D721Med (cell line): ENCODE data around the gene NBPF1.
"Not testable (repeated sequence)": the region's sequence is repeated elsewhere in the genome, so short reads cannot be mapped to it uniquely, and the experiment has no call there.

Source experiments
- DNase-seq: peaks from one replicate; pipeline ENCODE4 v3.0.0; 2011; ENCODE audit warnings: low spot score; ENCODE audit not compliant: insufficient read length
- FAIRE-seq: peaks from 2 replicates; lab custom pipeline; 2011; peaks lifted over from hg19 to GRCh38; lab: Jason Lieb, UNC
- CTCF ChIP-seq: IDR thresholded peaks from 2 replicates; pipeline ENCODE4 v1.5.1; 2012; ENCODE audit warnings: mild to moderate bottlenecking, control low read depth; ENCODE audit not compliant: insufficient read depth; ENCODE audit errors: missing control alignments

The NBPF1 gene

GRCh38 chr1:16621300-16621658 is 7.9 kb upstream of the NBPF1 start:
- FAIRE-seq (no peak), DNase-seq (no peak)
- TF ChIP-seq CTCF, result no peak

- DNase-seq, FAIRE-seq: not testable (repeated sequence)
Observed at GRCh38 chr1:16619803-16620501, 6.6 kb upstream of the NBPF1 start.

- FAIRE-seq, result no peak
- TF ChIP-seq CTCF, result no peak
- DNase-seq, result no peak
Observed at GRCh38 chr1:16618719-16619118, 5.4 kb upstream of the NBPF1 start.

GRCh38 chr1:16617778-16618580 is 4.6 kb upstream of the NBPF1 start:
- no peak for TF ChIP-seq CTCF
- FAIRE-seq (no peak), DNase-seq (no peak)

- no peak for TF ChIP-seq CTCF
- no peak for DNase-seq
- no peak for FAIRE-seq
Observed at GRCh38 chr1:16617114-16617631, 3.8 kb upstream of the NBPF1 start.

- no peak for FAIRE-seq
Observed at GRCh38 chr1:16615253-16616252, 2.2 kb upstream of the NBPF1 start.

More at GRCh38 chr1:16615253-16616252, 2.2 kb upstream of the NBPF1 start:
- no peak for DNase-seq
- no peak for TF ChIP-seq CTCF
